ENCODE results near the gene DRC1.
A peak's percentile ranks its signal among the peaks of the same experiment; 100 is the strongest.

Gene DRC1

DNA sequence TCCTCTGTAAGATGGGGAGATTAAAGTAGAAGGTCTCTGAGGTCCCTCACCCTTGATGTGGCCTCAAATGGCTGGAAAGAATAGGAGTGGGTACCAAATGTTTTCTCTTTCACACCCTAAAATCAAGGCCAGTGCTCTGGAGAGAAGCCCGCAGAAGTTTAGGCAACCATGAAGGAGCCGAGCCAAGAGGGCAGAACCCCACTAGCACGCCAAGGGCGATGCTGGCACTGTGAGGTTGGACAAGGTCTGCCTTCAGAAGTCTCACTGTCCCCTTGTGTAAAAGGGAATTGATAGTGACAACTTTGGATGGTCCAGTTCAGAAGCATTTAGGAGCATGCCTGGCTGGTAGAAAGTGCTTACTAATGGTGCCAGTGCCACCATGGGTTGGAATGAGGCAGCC lies 92.5 kb downstream of the DRC1 start:
- in situ Hi-C loops (cut with HindIII; ENCODE audit: low sequenced_read_pairs), result no loop called here
- H3K4me3 ChIP-seq (ENCODE audit: low read depth, low read length), result no peak overlapping the region
- DNase-seq (ENCODE audit: low read depth), result no peak
- TF ChIP-seq, protein P1, sequence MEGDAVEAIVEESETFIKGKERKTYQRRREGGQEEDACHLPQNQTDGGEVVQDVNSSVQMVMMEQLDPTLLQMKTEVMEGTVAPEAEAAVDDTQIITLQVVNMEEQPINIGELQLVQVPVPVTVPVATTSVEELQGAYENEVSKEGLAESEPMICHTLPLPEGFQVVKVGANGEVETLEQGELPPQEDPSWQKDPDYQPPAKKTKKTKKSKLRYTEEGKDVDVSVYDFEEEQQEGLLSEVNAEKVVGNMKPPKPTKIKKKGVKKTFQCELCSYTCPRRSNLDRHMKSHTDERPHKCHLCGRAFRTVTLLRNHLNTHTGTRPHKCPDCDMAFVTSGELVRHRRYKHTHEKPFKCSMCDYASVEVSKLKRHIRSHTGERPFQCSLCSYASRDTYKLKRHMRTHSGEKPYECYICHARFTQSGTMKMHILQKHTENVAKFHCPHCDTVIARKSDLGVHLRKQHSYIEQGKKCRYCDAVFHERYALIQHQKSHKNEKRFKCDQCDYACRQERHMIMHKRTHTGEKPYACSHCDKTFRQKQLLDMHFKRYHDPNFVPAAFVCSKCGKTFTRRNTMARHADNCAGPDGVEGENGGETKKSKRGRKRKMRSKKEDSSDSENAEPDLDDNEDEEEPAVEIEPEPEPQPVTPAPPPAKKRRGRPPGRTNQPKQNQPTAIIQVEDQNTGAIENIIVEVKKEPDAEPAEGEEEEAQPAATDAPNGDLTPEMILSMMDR (IDR thresholded peaks at IDR 0.05; ENCODE audit: low read depth, low read length, missing control alignments), result no peak

DNA sequence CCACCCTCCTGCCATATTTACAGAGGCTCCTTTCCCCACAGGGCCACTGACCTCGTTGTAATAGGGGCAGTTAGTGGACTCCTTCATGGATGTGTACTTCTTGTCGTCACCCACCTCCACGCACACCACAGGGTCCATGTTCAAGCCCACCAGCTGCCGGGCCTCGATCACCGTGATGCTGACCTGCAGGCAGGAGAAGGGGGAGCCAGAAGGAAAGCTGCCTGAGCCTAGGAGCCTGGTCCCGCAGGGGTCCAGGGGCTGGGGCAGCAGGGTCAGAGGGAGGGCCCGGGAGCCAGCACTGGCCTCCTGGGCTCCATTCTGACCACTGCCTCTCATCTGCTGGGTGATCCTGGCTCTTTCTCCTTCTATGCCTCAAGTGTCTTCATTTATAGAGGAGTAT lies 93.2 kb downstream of the DRC1 start:
- TF ChIP-seq, protein P1 (IDR thresholded peaks at IDR 0.05; ENCODE audit: low read depth, low read length, missing control alignments), result no peak

DNA sequence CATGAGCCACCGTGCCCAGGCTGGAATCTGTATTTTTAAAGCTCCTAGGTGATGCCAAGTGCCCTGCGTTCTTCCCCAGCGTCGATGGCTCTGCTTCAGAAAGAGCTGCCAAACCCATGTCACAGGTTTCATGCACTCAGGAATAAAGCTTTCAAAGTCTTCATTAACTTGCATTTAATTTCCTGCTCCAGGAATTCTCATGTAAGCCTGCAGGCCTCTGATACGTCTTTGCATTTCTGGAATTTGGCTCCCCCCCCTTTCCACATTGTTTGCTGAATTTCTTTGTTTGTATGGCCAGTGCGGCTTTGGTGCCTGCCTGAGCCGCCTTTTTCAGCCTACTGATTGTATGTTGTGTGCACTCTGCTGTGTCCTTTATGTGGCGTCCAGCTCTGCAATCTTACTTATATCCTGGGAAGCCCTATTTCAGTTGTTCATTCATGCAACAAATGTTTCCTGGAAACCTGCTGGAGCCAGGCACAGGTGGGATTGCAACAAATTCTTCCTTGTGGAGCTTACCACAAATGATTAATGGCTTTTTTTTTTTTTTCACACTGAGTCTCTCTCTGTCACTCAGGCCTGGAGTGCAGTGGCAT lies 94.1 kb downstream of the DRC1 start:
- TF ChIP-seq, protein P1 (IDR thresholded peaks at IDR 0.05; ENCODE audit: low read depth, low read length, missing control alignments), result no peak
- in situ Hi-C loops (cut with HindIII; ENCODE audit: low sequenced_read_pairs), result loop anchor here (5.0 kb wide), 1 partner anchor 36 kb away; no protein-coding TSS in a partner anchor
- peak; percentile 40 for DNase-seq (ENCODE audit: low read depth)
- H3K4me3 ChIP-seq (ENCODE audit: low read depth, low read length), result no peak overlapping the region

More for the DNA sequence above, 93.2 kb downstream of the DRC1 start:
- H3K4me3 ChIP-seq (ENCODE audit: low read depth, low read length), result no peak overlapping the region
- DNase-seq (ENCODE audit: low read depth), result no peak
- in situ Hi-C loops (cut with HindIII; ENCODE audit: low sequenced_read_pairs), result loop anchor here (5.0 kb wide), 1 partner anchor 37 kb away; no protein-coding TSS in a partner anchor

DNA sequence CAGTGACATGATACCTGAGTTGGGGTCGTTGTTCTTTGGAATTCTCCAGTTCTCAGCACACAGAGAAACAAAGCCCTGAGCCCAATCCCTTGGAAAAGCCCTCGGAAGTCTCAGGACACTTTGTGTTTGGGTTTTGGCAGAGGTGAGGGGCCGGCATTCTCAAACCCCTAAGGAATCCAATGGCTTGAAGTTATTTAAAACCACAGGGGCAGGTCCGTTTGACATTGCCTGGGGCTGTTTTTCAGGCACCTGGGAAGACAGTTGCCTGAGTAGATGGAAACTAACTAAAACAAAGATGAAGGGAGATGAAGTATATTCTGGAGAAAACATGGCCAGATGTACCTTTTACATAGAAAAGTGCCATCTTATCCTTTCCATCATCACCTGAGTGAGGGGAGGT lies 98.7 kb downstream of the DRC1 start:
- TF ChIP-seq, protein P1 (IDR thresholded peaks at IDR 0.05; ENCODE audit: low read depth, low read length, missing control alignments), result no peak
- no peak overlapping the region for H3K4me3 ChIP-seq (ENCODE audit: low read depth, low read length)
- in situ Hi-C loops (cut with HindIII; ENCODE audit: low sequenced_read_pairs), result no loop called here
- DNase-seq (ENCODE audit: low read depth), result no peak

DNA sequence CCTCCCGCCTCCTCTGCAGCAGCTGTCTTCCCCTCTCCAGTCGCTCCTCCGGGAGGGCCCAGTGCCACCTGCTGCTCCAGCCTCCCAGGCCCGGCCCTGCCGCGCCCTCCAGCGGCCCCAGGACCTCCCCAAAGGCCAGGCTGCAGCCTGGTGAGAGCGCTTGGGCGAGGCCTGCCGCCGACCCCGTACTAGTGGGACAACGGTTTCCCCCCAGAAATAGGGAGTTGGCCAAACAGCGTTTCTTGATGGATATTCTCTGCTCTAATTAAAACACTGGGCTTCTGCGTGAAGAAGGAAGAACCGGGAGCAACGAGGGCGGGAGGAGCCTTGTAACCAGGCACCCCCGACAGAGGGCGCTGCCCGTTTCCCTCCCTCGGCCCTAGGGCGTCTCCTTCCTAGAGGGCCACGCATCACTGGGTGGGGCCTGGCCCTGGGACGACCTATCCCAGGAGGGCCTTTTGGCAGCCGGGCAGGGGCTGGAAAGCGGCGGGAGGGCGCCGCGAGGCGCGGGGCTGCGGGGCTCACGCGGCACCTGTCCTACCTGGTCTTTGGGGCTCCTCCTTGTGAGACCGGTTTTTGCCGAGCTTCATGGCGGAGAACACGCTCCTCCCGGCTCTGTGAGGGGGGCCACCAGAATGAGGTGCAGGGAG lies 101.6 kb downstream of the DRC1 start:
- DNase-seq (ENCODE audit: low read depth), result no peak
- peak overlapping the region; percentile 28 for H3K4me3 ChIP-seq (ENCODE audit: low read depth, low read length)
- in situ Hi-C loops (cut with HindIII; ENCODE audit: low sequenced_read_pairs), result no loop called here
- TF ChIP-seq, protein P1 (IDR thresholded peaks at IDR 0.05; ENCODE audit: low read depth, low read length, missing control alignments), result peak; percentile 89

DNA sequence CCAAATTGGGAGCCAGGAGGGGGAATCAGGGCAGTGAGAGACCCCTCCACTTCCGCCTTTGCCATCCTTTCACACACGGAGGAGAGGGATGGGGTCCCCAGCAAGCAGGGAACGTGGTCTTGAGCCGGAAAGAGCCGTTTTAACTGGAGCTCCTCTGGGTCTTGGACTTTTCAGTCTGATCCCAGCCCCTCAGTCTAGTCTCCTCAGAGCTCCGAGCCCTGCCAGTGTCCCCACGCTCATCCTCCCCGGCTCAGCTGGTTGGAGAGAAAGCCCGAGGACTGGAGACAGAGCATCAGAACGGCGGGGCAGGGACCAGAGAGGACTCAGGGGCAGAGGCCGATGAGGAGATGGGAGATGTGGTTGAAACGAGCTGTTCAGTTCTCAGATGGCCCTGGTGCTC lies 102.3 kb downstream of the DRC1 start:
- no peak for DNase-seq (ENCODE audit: low read depth)
- TF ChIP-seq, protein P1 (IDR thresholded peaks at IDR 0.05; ENCODE audit: low read depth, low read length, missing control alignments), result no peak
- no peak overlapping the region for H3K4me3 ChIP-seq (ENCODE audit: low read depth, low read length)
- in situ Hi-C loops (cut with HindIII; ENCODE audit: low sequenced_read_pairs), result no loop called here
